NB4 (cell line): ENCODE data around the gene IBTK.

Source experiments
- DNase-seq: peaks from one replicate; pipeline ENCODE4 v3.0.0; 2010; ENCODE audit warnings: low read depth
- H3K4me3 ChIP-seq: one replicate; pipeline ENCODE4 v1.5.1; 2011; ENCODE audit warnings: mild to moderate bottlenecking, low read depth, low read length, moderate library complexity
- CTCF ChIP-seq: IDR thresholded peaks from one replicate; pipeline ENCODE4 v1.5.1; 2012; ENCODE audit warnings: low read depth, low read length
- MAX ChIP-seq: IDR thresholded peaks from 2 replicates; pipeline ENCODE4 v1.6.1; 2011; ENCODE audit warnings: low read depth, low read length
- MYC ChIP-seq: IDR thresholded peaks from 2 replicates; pipeline ENCODE4 v1.6.1; 2011; ENCODE audit warnings: low read depth, low read length
- POLR2A ChIP-seq: IDR thresholded peaks from 2 replicates; pipeline ENCODE4 v1.6.1; 2011; ENCODE audit warnings: mild to moderate bottlenecking; ENCODE audit not compliant: insufficient read length; ENCODE audit errors: extremely low read depth

The IBTK gene

GRCh38 chr6:82227770-82228169 is 19.8 kb downstream of the IBTK start:
- H3K4me3 ChIP-seq = no peak overlapping the region
- DNase-seq = peak; percentile 70
- TF ChIP-seq MYC (no peak), CTCF (no peak), POLR2A (no peak), MAX (no peak)

- H3K4me3 ChIP-seq = no peak overlapping the region
- no peak for DNase-seq
- TF ChIP-seq MYC = no peak
- TF ChIP-seq POLR2A = no peak
- TF ChIP-seq MAX = no peak
These were observed 27.4 kb downstream of the IBTK start for GRCh38 chr6:82220167-82220566.

- no peak overlapping the region for H3K4me3 ChIP-seq
- no peak for DNase-seq
- TF ChIP-seq MAX = no peak
- TF ChIP-seq CTCF = no peak
- no peak for TF ChIP-seq MYC
- TF ChIP-seq POLR2A = no peak
These were observed 30.4 kb downstream of the IBTK start for GRCh38 chr6:82217018-82217586.

- no peak for DNase-seq
- H3K4me3 ChIP-seq = no peak overlapping the region
- TF ChIP-seq CTCF (no peak), MYC (no peak)
These were observed 31.0 kb downstream of the IBTK start for GRCh38 chr6:82216549-82216948.

- no peak for DNase-seq
- no peak overlapping the region for H3K4me3 ChIP-seq
- TF ChIP-seq MYC (no peak), CTCF (no peak), MAX (no peak), POLR2A (no peak)
These were observed 36.2 kb downstream of the IBTK start for GRCh38 chr6:82211326-82211725.

GRCh38 chr6:82208913-82209312 is 38.6 kb downstream of the IBTK start:
- DNase-seq = peak; percentile 40
- TF ChIP-seq POLR2A (no peak), CTCF (no peak), MAX (no peak), MYC (no peak)
- H3K4me3 ChIP-seq = no peak overlapping the region
